Inferior parietal cortex (tissue), 1 donor: ENCODE results near the gene CWF19L1.
A peak's percentile ranks its signal among the peaks of the same experiment; 100 is the strongest.

ENCODE experiments used
- DNase-seq: peaks from one replicate; pipeline ENCODE4 v3.0.0-alpha.2; 2016; ENCODE audit errors: extremely low spot score

CWF19L1 gene

DNA sequence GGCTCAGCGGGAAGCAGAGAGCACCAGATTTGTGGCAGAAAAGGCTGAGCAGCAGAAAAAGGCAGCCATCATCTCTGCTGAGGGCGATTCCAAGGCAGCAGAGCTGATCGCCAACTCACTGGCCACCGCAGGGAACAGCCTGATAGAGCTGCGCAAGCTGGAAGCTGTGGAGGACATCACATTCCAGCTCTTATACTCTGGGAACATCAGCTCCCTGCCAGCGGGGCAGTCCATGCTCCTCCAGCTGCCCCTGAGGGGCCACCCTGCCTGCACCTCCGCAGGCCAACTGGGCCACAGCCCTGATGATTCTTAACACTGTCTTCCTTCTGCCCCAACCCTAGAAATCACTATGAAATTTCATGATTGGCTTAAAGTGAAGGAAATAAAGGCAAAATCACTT is 18.6 kb downstream of the CWF19L1 start:
- DNase-seq: no peak

DNA sequence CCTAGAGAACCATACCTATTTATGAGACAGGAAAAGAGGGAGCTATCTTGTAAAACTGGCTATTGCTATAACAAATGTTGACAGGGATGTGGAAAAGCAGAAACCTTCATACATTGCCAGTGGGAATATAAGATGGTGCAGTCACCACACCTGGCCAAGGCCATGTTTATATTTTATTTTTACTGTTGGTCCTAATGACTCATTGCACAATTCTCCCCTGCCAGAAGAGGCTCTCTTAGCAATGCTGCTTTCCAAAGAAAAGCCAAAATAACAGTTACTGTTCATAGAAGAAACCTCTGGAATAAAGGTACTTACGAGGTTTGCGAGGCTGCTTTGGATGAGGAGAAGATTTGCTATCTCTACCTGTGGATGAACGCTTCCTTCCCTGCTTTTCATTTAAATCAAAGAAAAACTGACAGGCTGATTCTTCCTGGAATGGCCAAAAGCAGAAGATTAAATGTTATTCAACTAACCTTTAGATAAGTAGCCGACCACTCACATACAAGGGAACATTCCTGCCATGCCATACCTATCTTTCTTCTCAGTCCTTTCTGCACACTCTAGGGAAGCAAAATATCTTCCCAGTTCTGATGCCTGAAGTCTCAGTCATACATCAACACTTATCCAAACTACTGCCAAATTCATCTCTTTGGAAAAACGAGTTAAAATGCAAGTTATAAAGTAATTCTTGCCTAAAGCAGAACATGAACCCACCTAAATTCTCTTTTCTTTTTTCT is 21.8 kb downstream of the CWF19L1 start:
- DNase-seq: no peak

DNA sequence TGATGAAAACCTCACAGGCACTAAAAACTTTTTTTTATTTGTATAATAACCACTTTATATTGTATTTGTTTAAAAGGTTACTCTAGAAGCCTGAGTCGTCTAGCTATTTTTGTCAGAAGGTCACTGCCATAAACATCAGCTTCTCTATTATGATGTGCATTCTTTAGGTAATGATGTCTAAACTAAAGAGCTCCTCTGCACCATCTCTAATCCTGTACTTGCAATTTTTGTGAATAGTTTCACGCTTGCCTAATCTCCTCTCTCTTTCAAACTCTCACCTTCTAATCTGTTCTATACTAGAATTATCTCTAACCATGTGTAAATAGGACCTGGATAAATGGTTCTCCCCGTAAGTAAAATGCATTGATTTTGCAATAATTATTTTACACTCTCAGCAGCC is 27.6 kb downstream of the CWF19L1 start:
- DNase-seq: no peak

DNA sequence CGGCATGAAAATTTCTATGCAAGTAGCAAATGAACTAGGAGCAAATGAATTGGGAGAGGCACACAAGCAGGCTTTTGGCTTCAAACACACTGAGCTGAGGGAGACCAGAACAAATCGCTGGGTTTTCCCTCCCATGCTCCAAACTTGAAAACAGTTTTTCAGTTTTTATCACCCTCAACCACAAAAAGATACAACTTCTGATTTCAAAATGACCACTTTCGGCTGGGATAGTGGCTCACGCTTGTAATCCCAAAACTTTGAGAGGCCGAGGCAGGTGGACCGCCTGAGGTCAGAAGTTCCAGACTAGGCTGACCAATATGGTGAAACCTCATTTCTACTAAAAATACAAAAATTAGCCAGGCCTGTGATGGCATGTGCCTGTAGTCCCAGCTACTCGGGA is 29.0 kb downstream of the CWF19L1 start:
- no peak for DNase-seq

DNA sequence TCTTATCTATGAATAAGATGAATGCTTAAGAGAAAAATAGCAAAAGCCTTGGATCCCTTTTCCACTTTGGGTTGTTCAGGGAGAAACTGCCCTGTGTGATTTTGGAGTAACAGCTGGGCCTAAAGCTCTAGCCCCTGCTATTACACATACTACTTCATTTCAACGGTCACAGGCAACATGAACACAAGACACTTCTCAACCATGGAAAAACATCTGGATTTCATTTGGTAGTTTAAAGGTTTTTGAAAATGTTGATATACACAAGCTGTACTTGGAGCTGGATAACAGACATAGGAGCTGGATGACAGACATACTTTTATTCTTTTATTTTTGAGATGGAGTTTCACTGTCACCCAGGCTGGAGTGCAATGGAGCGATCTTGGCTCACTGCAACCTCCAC is 35.3 kb downstream of the CWF19L1 start:
- no peak for DNase-seq

DNA sequence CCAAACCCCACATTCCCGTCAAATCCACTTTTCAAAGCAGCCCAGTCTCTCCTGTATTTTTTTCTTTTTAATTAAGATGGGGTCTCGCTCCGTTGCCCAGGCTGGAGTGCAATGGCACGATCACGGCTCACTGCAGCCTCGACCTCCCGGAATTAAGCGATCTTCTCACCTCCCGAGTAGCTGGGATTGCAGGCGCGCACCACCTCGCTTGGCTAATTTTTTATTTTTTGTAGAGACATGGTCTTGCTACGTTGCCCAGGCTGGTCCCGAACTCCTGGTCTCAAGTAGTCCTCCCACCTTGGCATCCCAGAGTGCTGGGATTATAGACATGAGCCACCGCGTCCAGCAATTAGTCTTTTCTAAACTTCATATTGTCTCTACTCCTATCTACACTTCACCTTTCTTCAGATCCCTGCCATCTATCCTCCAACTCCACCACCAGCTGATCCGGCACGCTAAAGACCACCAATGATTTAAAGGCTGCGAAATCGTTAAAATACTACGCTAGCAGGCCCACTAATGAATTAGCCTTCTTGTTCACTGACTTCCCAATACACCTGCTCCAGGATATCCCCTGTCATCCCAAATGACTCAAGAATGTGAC is 37.5 kb downstream of the CWF19L1 start:
- no peak for DNase-seq

DNA sequence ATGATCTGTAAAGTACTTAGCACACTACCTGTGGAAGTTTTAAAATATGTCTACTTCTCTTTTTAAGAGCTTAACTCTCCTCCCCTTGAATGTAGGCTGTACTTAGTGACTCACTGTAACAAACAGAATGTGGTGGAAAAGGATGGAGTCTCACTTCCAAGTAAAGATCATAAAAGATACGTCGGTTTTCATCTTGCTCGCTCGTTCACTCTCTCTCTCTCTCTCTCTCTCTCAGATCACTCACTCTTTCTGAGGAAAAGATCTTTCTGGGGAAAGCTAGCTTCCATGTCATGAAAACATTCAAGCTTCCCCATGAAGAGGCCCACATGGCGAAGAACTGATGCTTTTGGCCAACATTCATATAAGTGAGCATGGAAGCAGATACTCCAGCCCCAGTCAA is 43.6 kb downstream of the CWF19L1 start:
- no peak for DNase-seq

DNA sequence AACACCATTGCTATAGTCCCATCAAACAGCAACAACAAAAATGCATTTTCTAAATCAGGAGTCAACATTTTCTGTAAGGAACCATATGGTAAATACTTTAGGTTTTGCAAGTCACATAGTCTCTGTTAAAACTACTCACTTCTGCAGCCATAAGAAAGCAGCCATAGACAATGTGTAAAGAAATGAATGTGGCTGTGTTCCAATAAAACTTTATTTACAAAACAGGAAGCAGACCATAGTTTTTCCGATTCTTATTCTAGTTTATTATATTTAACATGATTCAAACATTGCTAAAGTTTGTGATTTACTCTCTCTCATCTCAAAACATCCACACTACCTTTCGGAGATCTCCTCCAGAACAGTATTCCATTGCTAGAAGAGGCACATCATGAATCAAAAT is 44.9 kb downstream of the CWF19L1 start:
- no peak for DNase-seq

DNA sequence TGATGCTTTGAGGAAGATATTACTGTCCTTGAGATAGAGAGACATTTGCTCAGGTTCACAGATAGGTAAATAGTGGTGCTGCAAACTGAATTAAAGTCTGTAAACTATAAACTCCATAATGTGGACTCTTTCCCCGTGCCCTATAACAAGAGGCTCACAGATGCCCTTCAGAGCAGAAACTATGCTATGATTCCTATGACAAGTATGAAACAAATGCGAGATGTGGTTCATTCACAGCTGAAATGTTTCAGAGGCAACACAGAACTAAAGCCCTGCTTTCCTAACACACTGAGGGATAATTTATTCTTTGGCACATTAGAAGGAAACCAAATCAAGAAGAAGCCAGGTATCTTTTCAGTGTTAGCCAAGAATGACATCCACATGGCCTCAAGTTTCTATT is 51.4 kb downstream of the CWF19L1 start:
- DNase-seq: no peak

DNA sequence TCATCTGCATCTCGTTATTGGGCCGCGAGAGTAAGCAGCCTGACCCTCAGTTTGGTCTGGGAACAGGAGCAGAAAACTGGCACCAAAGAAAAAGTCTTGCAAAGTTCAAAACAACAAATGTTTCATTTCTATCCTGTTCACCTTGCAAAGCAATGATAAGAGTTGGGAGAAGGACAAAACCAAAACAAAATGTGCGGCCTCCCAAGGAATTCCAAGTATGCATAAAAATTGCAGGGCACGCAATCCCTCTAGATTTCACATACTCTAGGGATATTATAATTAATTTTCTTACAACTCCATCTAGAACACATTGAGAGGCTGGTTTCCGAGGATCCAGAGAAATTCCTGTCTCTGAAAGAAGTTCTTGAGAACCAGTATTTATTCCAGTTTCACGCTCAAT is 58.1 kb downstream of the CWF19L1 start:
- no peak for DNase-seq

DNA sequence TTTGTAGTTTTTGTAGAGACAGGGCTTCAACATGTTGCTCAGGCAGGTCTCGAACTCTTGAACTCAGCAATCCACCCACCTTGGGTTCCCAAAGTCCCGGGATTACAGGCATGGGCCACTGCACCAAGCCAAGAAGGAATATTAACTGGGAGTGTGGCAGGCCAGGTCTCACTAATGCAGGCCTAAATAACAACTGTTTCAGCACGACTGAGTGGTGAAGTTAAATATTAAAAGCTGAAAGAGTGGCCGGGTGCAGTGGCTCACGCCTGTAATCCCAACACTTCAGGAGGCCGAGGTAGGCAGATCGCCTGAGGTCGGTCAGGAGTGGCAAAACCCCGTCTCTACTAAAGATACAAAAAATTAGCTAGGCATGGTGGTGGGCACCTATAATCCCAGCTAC is 59.2 kb downstream of the CWF19L1 start:
- DNase-seq: no peak

DNA sequence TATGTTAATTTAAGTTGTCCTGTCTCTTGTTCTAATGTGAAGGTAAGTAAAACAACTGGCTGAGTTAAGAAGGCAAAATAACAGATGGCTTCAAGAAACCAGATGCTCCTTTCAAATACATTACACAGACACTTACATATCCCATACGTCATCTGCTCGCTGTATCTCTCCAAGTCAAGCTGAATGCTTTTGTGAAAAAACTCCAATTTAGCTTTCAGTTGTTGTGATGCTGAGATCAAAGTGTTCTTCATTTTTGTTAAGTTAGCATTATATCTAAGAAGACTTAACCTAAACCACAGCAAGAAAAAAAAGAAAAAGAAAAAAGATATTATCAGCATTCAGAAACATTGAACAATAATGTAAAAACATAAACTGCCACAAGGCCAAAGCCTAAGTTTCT is 63.1 kb downstream of the CWF19L1 start:
- no peak for DNase-seq

DNA sequence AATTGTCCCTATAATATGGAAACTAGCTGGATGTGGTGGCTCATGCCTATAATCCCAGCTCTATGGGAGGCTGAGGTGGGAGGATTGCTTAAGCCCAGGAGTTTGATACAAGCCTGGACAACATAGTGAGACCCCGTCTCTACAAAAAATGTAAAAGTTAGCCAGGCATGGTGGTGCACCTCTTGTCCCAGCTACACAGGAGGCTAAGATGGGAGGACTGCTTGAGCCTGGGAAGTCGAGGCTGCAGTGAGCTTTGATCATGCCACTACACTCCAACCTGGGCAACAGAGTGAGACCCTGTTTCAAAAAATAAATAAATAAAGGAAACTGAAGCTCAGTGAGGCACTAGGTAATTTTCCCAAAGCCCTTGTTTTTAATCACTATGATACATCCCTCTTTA is 65.9 kb downstream of the CWF19L1 start:
- no peak for DNase-seq

DNA sequence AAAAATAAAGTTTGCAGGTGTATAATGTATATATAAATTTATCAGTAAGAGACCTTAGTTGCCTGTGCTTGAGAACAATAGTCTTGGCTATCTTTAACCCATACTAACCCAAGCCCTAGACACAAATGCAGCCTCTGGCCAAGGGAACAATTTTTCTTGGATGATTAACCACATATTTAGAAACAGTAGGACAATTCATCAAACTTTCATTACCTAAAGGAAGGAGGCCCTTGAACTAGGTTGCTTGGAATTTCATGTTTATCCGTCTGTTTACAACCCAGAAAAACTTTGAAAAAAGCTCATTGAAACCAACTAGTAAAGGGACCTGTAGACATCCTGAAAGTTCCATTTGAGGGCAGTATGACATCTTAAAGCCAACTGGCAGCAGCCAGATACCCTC is 72.7 kb downstream of the CWF19L1 start:
- no peak for DNase-seq

DNA sequence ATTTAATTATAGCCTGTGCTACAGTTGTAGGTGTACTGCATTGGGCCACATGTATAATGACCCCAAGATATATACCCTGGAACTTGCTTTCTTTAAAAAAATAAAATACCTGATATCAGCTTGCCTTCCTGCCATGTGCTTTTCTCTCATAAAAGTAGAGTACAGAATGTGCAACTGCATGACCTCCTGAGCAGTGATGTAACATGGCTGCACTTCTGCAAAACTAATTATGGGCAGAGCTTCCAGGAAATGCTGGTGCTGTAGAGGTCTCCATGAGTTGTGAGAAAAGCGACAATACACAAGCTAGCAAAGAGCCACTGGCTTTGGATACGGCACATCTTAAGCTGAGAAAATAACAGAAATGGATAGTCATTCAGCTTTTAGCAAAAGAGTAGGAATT is 75.1 kb downstream of the CWF19L1 start:
- DNase-seq: no peak

DNA sequence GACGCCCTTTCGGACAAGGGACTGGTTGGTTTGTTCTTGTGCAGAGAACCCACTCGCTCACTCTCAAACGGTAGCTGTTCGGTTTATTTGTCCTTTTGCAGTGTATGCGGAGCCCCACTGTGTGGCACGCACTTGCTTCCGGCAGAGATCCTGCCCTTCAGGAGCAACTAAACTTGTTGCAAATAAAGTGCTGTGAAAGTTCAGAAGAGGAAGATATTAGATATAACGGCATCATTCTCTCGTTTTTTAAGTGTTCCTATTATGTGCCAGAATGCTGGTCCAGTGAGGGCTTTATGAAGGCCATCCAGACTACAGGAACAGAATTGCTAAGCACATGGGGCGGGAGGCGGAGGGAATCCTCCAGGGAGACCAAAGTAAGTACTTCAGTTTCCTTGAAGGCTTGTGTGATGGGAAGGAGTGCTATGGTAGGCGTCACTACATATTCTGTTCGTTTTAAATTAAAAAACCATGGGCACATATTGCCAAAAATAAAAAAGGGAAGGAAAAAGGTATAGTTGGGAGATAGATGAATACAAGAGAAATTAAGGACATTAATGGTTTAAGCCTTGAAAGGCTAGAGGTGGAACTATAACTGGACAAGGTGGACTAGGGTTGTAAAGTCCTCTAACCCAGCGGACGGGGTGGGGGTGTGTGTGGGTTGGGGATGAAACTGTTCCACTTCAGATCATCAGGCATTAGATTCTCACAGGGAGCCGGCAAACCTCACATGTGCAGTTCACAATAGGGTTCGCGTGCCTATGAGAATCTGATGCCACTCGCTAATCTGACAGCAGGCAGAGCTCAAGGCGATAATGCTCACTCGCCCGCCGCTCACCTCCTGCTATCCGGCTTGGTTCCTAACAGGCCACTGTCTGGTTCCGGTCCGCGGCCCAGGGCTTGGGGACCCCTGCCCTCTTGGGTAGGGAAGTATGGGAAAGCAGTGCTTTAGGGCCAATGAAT is 80.9 kb downstream of the CWF19L1 start:
- no peak for DNase-seq

DNA sequence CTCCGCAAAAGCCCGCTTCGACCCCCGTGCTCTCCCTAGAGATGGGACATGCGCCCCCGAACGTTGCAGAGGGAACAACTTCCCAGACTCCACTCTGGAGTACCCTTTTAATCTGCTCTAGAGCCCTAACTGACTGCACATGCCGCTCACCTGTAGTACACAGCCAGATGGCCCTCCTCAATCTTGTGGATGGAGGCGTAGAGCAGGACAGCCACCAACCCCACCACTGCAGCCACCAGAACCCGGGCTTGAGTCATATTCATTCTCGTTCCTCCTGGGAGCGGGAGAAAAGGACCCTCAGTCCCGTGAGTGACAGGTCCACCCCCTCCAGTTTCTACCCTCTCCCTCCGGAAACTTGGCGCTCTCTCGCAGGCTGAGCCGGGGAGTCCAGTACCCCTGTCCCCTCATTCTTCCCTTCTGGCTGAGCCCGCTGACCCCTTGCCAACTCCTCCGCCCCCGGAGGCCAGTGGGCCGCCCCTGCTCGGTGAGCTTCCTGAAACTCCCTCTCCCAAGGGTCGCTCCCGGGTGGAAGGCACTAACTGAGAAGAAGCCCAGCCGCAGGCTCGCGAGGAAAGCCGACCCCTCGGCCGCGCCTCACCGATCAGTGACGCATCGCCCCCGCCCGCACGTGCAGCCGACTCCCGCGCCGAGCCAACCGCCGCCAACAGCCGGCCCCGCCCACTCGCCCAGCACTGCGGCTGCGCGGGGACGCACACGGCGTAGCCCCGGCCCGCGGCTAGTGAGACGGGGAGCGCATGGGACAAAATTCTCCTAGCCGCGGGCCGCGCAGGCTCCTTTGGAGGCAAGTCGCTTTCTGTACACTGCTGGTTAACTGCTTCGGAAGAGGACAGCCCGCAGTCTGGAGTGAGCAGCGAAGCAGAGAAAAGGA is 81.8 kb downstream of the CWF19L1 start, which contains the start of gene ERLIN1:
TSS of gene ERLIN1 (minus strand) at position 666 of the 889 bp plus-strand sequence. CDS start at position 263, 403 bp downstream.
- peak; percentile 93 for DNase-seq

DNA sequence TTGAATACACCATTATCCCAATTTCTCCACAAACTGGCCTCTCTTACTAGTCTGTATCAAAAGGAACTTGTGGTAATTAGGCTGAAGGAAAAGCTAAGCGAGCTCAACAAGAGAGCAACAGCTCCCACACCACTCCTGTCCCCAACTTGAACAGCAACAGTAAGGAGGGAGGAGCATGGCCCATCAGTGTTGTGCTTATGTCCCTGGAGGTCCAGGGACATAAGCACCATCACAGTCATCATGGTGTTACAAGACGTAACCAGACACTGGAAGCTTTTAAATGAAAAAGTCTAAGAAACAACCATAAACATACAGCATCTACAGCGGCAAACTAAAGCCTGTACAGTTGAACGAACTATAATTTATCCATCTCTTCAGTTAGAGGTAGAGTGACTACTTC is 82.6 kb downstream of the CWF19L1 start:
- peak; percentile 6 for DNase-seq

DNA sequence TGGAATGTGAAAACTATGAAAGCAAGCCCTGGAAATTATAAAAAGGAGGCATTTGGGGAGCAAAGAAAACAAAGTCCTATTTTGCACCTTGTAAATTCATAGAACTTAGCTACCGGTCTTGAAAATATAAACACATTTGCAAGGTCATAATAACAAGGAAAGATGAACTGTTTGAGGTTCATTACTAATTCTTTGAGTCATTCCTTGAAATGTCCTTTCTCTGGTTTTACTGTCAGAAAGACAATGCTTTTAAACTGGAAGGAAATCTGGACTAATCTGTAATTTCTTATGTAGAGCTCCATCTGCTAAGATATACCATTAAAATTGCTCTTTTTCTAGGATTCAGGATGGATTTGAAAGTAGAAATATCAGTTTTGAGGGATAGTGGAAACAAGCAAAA is 83.0 kb downstream of the CWF19L1 start:
- no peak for DNase-seq

DNA sequence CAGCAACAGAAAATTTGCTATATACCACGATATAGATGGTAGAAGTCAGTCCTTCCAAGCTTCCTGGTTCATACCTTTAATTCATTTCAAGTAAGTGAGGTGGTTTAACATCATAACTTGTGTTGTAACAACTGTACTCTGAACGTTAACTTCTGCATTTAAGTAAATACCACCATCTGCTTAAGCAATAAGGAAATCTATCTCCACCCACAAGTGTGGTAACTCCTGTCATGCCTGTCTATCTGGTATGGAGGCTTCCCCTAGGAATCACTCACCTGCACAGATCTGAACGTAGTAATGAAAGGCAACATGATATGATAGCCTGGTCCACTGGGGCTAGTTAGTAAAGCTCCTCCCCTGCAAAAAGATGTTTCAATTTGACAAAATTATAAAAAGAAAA is 84.0 kb downstream of the CWF19L1 start:
- DNase-seq: no peak

DNA sequence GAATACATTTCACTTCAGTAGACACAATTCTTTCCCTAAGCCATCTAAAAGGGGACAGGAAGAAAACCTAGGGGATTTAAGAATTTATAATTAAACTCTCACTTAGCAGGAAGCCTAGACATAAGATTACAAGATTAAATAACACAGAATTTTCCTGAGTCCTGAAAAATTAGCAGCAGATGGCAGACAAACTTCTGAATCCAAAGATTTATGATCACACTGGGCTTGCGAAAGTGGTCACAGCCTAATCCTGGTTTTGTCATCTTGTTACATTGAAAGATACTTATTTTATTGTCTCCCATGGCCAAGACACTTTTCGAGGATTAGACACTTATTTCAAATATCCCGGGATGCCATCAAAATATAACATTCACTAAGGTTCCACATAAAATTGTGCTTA is 84.5 kb downstream of the CWF19L1 start:
- no peak for DNase-seq
